ENCODE data around the gene TBC1D16.

Gene TBC1D16

DNA sequence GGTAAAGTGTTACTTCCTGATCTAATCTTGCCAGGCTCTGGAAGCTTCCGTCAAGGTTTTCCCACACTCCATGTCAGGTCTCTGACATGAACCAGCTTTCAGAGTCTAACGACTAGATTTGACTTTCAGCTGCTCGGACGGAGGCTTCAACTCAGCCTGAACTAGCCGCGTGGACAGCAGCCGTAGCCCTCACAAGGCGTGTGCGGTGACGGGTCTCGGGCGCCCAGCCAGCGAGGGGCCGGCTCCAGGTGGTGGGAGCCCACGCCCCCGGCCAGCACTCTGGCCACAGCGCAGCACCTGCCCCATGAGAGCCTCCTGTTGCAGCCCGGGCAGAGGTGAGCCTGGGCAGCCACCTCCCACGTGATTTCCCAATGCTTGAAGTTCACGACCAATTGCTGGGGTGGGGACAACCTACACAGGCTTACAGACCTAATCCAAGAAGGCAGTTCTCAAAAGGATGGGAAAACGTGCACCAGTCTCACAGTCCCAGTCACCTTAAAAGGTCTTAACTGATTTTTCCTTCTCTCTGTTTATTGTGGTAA, 45.5 kb downstream of the TBC1D16 start:
- DNase-seq (ENCODE audit: insufficient read length, low spot score) (no peak), FAIRE-seq (no peak)

DNA sequence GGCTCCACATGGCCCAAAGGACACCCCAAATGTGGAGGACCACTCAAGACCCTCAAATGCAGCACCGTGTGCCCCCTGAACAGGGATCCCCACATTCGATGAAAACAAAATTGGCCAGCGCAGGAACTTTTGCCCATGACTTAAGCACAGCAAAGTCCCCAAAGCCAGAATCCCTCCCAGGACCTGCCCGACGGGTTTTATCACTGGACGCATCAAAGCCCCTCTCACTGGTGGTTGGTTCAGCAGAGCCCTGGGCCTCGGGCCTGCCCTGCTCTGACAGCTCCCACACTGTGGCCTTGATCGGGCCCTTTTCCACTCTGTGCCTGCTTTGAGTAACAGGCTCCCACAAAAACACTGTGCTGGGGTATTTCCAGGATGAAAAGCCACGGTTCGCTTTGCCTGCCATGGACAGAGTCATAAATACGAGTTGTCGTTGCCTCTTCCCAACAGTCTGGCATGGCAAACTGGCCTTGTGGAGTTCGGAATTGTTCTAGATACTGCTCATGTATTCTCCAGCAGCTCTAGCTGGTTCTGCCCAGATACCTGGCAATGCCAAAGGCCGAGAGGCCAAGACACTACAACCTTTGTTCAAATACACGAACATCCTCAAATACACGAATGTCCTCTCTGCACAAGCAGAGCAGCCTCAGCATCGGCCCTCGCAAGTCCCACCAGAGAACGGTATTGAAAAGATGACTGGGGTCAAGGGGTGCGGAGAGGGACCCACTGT, 46.4 kb downstream of the TBC1D16 start:
- no peak for DNase-seq (ENCODE audit: insufficient read length, low spot score)
- no peak for FAIRE-seq

DNA sequence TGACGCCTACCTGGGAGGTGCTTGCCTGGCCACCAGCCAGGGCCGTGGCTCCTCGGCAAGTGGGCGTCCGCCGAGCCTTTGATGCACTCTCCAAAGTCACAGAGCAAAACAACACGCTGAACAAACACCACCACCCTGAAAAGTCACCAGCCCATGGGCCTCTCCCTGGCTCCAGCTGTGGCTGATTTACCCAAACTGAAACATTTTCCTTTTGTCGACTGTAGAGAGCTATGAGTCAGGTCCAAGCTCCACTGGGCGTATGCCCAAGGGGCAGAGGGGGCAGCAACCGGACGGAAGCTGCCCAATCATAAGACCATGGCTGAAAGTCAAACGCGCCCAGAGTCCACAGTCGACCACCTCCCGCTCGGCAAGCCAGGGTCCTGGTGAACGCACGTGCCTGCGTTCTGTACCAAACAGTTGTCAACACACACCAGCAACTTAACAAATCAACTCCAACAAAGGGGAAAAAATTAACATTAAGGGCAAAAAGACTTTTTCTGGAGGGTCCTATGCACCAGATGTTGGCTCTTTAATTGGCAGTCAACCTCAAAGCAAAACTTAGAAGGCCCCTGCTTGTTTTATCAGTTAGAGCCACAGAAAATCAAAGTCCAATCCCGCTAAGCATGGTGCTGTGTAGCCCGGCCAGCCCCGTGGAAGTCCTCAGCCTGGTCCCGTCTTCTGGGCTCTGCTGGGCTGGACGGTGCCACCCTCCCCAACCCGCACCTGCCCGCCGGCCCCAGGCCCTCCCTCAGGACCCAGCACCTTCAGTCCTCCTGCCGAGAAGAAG, 47.3 kb downstream of the TBC1D16 start:
- no peak for DNase-seq (ENCODE audit: insufficient read length, low spot score)

DNA sequence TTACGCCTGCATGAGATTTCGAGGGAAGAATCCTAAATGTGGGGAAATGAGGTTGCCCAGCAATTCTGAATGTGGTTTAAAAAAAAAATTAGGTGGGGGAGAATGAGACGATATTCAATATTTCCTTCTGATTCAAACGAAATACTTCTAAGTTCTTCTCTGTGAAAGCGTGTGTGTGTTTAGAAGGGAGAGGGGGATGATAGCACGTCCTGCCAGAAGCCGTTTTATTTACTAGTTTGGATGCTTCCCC, 47.8 kb downstream of the TBC1D16 start:
- no peak for FAIRE-seq

More for the DNA sequence above, 47.3 kb downstream of the TBC1D16 start:
- FAIRE-seq: no peak

DNA sequence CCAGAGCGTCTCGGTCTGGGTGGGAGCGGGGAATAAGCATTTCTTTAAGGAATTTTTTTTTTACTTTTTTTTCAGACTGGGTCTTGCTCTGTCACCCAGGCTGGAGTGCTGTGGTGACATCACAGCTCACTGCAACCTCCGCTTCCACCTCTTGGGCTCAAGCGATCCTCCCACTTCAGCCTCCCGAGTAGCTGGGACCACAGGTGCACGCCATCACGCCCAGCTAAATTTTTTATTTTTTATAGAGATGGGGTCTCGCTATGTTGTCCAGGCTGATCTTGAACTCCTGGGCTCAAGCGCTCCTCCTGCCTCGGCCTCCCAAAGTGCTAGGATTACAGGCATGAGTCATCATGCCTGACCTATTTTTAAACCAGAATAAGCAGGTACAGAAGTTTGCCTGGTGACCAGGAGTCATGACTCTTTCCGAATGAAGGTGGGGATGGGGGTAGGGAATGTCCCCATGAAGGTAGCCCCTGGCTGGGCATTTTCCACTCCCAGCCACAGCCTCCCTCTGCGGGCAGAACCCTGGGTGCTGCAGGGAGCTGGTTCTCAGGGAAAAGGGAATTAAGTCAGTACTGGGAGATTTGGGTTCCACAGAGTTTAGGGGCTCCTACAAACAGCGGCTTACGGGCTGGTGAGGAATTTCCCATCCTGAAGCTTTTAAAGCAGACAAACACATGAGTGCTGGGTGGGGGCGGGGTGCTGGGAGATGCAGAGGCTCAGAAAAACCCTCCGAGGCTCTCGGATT, 48.3 kb downstream of the TBC1D16 start:
- FAIRE-seq: no peak
- no peak for DNase-seq (ENCODE audit: insufficient read length, low spot score)

More for the DNA sequence above, 47.8 kb downstream of the TBC1D16 start:
- no peak for DNase-seq (ENCODE audit: insufficient read length, low spot score)

DNA sequence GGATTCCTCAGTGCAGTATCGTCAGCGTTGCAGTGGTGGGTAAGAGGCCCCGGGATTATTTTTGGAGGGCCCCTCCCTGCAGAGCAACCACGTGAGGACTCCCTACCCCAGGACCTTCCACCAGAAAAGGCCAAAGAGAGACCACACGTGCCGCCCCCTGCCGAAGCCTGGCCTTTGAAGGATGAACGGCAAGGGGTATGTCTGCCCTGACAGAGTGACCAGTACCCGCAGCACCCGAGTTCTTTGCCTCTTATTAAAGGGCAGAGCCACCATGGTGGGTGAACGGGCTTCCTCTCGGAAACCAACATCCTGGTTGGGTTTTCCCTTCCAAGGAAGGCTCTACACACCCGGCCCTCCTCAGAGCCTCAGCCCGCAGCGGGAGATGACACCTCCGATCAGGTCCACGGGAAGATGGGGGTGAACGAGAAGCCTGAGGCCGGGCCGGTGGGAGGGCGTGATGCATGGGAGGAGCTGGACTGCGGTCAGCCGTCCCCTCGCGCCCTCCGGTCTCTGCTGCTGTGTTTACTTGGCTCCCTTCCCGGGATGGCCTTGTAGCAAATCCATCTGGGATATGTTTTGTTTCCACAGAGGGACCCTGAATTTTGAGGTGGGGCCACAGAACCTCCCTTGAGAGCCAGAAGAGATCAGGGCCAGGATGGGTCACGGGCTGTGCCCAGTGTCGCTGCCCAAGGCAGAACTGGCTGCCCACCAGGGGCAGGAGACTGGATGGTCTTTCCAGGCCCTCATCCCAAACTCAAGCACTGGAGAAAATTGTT, 49.1 kb downstream of the TBC1D16 start:
- DNase-seq (ENCODE audit: insufficient read length, low spot score) (no peak), FAIRE-seq (no peak)

DNA sequence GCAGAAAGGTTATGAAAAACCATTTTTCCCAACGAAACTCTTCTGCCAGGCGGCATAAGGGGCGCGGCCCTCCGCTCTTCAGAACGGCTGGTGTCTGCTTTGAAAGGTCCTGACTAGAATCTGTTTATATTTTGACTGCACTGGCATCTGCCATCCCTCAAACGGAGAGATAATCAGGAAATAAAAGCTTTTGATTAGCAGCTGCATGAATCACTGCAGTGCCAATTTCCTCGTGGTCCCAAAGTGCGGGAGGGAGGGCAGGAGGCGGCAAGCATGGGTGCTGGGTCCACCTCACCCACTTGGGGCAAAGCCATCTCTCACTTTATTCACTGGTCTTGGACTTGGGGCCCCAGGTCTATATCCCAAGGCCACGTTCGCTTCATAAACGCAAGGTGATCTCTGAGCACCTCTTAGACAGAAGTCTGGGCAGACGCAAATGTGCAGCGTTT, 49.7 kb downstream of the TBC1D16 start:
- no peak for FAIRE-seq

DNA sequence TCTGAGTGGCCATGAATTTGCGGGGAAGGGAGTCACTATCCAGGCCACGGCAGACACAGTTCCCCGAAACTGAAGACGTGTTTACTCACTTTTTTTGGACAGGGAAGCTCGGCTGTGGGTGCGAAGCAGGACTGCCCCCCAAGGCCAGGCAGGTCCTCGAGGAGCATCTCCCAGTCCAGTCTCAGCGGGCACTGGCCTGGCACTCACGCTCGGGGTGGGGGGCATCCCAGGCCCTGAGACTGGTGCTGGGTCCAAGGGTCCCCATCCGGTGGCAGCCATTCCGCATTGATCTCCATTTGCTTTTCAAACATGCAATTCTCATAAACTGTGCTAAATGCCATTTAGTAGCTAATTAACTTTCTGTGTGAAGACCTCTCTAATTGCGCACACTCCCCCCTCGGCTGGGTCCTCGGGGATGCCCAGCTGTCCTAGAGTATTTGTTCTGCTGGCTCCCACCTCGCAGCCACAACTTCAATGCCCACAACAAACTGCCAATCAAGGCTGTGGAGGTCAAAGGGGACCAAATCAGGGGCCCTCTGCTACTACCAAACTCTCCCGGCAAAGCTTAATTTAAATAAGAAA, 50.2 kb downstream of the TBC1D16 start:
- FAIRE-seq (no peak), DNase-seq (ENCODE audit: insufficient read length, low spot score) (no peak)

More for the DNA sequence above, 49.7 kb downstream of the TBC1D16 start:
- no peak for DNase-seq (ENCODE audit: insufficient read length, low spot score)

DNA sequence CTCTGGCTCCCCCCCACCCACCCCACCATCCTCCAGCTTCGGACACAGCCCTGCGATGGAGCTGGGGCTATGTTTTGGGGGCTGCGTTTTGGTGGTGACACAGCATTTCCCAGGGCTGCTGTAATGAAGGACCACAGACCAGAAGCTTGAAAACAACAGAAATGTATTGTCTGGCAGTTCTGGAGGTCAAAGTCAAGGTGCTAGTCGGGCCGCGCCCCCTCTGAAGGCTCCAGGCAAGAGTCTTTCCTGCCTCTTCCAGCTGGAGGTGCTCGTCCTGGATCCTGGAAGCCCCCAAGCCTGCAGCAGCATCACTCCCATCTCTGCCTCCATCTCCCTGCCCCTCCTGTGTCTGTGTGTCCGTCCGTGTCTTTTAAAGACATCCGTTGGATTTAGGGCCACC, 50.8 kb downstream of the TBC1D16 start:
- FAIRE-seq (no peak), DNase-seq (ENCODE audit: insufficient read length, low spot score) (no peak)

DNA sequence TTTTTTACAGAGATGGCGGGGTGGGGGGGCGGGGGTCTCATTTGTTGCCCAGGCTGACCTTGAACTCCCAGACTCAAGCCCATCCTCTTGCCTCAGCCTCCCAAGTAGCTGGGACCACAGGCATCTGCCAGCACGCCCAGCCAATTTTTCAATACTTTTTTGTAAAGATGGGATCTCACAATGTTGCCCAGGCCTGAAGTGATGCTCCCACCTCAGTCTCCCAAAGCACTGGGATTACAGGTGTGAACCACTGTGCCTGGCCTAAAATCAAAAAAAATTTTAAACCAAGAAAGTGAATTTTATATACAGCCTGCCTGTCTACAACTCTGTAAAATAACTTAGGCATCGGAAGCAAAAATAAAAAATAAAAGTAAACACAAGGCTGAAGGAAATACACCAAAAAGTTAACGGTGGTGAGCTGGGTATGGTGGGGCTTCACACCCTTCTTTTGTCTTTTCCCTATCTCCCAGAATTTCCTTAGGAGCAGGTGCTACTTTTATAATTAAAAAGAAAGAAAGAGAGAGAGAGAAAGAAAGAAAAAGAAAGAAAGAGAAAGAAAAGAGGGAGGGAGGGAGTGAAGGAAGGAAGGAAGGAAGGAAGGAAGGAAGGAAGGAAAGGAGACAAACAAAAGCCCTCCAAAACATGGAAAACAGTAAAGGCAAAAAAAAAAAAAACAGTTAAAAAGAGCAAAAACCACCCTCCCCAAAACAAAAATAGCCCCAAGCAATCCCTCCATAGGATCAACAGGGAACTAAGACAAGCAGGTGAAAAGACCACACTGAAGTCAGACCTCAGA, 51.4 kb downstream of the TBC1D16 start:
- FAIRE-seq (no peak), DNase-seq (ENCODE audit: insufficient read length, low spot score) (no peak)

DNA sequence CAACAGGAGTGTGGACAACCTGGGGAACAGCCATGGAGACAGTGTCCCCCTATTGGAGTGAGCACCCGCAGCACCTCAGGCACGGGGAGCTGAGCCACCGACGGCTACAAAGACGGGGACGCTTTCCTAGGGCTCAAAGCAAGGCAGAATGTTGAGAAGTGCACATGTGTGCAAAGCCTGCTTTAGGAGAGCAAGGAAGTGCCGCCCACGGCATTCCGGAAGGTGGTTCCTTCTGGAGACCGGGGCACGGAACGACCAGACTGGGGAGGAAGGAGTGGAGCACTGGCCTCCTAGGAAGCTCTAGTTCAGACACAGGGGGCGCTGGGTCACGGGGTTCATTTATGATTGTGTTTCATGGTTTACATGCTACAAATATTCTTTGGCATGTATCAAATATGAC, 52.2 kb downstream of the TBC1D16 start:
- DNase-seq (ENCODE audit: insufficient read length, low spot score): no peak
- FAIRE-seq: no peak

DNA sequence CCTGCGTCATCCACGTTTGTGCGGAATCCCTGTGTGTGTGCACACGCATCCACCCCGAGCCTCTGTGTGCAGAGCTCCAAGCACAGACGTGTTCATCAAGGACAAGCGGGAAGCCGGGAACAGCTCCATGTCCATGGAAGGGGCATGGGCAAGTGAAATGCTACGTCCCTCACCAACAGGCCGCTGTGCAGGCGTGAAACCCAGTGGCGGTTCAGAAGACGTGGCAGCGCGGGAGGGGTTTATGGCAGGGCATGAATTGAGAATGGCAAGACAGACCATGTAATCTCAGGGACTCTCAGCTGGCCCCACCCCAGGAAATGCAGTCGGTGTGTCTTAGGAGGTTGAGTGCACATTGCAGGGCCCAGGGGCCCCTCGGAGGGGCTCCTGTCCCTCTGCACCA, 52.7 kb downstream of the TBC1D16 start:
- FAIRE-seq (no peak), DNase-seq (ENCODE audit: insufficient read length, low spot score) (no peak)

DNA sequence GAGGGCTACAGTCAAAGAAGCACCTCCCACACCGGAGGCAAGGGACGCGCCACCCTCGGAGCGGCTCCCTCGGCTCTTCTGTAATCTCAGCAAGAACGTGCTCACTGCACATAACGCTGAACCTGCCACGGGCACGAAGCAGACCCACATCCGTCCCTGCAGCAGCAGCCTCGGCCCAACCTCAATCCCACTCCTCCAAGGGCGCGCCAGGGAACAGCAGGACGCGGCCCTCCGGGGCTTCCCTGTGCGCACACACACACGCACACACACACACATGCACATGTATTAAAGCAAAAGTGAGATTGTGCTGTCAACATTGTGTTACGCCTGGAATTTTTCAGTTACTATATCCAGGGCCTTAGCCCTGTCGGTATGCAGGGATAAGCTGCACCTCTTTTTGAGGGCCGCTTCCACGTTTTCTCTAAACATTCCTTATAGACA, 54.0 kb downstream of the TBC1D16 start:
- DNase-seq (ENCODE audit: insufficient read length, low spot score) (no peak), FAIRE-seq (no peak)

DNA sequence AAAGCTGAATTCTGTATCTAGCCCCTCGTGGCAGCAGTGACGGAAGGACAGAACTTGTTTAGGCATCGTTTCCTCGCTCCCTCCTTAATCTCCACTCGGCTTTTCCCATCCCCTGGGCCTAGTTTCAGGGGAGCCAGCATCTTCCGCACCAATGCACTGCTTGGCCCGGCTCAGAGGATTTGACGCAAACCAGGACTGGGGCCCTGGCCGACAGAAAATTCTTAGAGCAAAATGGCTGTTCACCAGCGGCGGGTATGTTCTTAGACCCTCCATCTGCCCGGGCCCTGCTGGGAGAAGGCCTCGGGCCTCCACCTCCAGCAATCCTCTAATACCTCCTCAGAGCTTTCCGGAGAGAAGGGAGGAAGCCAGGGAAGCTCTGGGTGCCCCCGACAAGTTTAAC, 54.6 kb downstream of the TBC1D16 start:
- DNase-seq (ENCODE audit: insufficient read length, low spot score) (no peak), FAIRE-seq (no peak)

DNA sequence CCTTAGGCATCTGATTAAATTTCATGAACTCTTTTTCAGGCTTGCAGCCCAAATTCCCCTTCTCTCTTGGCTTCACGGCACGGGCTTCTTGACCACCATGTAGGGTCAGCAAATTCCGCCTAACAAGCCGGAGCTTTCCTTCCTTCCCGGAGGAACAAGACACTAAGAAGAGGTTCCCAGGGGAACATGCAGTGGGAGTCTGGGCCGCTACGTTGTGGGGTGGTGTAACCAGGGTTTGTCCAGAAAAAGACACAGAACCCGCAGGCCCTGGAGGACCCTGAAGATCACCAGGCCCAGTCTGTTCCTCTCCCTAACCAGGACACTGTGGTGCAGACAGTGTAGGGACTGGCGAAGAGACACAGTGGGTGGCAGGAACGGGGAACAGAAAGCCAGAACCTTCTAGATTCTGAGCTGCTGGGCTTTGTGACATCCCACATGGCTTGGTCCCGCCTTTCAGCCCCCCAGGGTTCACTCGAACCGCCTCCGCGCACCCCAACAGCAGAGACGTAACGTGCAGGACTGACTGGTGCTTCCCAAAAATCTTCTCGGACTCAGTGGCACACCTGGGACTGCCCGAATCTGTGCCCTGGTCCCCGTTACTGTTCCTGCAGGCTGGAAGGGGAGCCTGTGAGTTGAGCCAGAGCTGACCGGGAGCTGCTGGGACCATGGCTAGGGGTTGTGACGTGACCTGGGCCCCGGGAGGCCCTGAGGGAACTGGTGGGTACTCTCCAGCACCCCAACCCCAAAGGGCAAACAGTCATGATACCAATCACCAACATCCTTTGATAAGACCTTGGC, 55.2 kb downstream of the TBC1D16 start:
- no peak for FAIRE-seq
- no peak for DNase-seq (ENCODE audit: insufficient read length, low spot score)

DNA sequence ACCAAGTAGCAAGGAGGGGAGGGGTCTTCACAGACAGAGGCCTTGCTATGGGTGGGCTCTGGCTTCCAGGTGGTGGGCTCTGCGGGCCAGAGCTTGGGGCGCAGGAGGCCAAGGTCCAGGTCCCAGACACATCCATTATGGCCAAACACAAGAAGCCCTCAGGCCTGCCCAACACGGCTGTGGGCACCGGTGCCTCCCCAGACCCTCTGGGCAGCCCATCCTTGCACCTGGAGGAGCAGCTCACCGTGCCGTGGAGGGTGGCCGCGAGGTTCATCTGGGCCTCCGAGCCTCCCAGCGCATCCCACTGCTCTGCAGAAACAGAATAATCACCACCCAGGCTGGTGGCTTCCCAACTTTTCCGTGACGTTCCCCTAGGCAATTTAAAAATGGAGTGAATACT, 55.9 kb downstream of the TBC1D16 start:
- FAIRE-seq (no peak), DNase-seq (ENCODE audit: insufficient read length, low spot score) (no peak)

DNA sequence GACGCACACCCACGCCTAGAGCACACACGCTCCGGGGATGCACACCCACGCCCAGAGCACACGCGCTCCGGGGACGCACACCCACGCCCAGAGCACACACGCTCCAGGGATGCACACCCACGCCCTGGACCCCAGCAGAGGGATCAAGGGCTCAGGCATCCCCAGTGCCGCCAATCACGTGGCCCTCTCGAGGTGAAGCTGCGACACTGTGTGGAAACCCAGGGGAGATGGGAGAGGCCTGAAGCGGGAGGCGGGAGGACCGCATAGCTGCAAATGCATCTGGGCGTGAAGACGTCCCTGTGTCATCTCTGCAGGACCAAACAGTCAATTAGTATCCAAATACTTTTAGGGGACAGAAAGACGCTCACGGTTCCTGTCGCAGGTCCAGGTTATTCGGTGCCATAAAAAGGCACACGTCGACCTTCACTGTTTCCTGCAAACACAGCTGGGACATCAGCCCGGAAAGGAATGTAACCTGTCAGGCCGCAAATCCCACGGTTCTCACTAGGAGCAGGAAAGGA, 56.4 kb downstream of the TBC1D16 start:
- FAIRE-seq: no peak
- no peak for DNase-seq (ENCODE audit: insufficient read length, low spot score)

DNA sequence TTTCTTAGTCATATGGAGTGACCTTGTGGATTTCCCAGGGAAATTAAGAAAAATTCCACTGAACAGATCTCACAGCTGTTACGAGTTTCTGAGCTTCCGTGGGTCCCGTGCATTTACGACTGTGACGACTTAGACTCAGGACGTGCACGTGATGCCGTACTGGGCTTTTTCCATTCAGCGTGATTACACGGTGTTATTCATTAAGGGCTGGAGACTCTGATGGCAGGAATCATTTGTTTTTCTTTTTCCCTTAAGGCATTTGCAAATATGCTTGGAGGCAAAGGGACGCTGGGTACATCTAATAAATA, 57.2 kb downstream of the TBC1D16 start:
- no peak for FAIRE-seq
- no peak for DNase-seq (ENCODE audit: insufficient read length, low spot score)

Measured in HTR-8/SVneo (cell line).